NK-92 treated with Interleukin-12 subunit alpha and Interleukin-12 subunit beta, amount 100 ng/mL, for 24 hours (cell line): Measurements from ENCODE around the gene TGFBR3L.
"Not testable (repeated sequence)": the region's sequence is repeated elsewhere in the genome, so short reads cannot be mapped to it uniquely, and the experiment has no call there.

Experiments
- DNase-seq: peaks from one replicate; lab custom pipeline; 2025; lab: John Stamatoyannopoulos, UW

TGFBR3L gene

GRCh38 chr19:7961082-7961481 lies 46.5 kb downstream of the TGFBR3L start:
- not testable (repeated sequence) for DNase-seq

- DNase-seq, result no peak
Observed at GRCh38 chr19:7961920-7962626, 47.4 kb downstream of the TGFBR3L start.

- no peak for DNase-seq
Observed at GRCh38 chr19:7962644-7963268, 48.1 kb downstream of the TGFBR3L start.

GRCh38 chr19:7963566-7963965 lies 48.9 kb downstream of the TGFBR3L start:
- DNase-seq, result no peak

- DNase-seq, result no peak
Observed at GRCh38 chr19:7965259-7965841, 50.7 kb downstream of the TGFBR3L start.

GRCh38 chr19:7965921-7966665 lies 51.5 kb downstream of the TGFBR3L start:
- DNase-seq, result no peak

GRCh38 chr19:7968008-7968795 lies 53.6 kb downstream of the TGFBR3L start:
- no peak for DNase-seq
